HG02981 (cell line): ENCODE data around the gene MAP3K9.

Experiments
- ATAC-seq: cut with Tn5 transposase; IDR thresholded peaks from one replicate; pipeline ENCODE4 v1.9.1; 2021; ENCODE audit warnings: mild to moderate bottlenecking, moderate library complexity; ENCODE audit not compliant: unreplicated experiment

MAP3K9 gene

GRCh38 chr14:70821584-70822529 is 12.5 kb upstream of the MAP3K9 start:
- no peak for ATAC-seq

GRCh38 chr14:70816525-70816924 is 7.2 kb upstream of the MAP3K9 start:
- ATAC-seq = no peak

GRCh38 chr14:70814466-70814865 is 5.2 kb upstream of the MAP3K9 start:
- ATAC-seq = no peak

- ATAC-seq = no peak
These were observed 3.0 kb upstream of the MAP3K9 start for GRCh38 chr14:70812124-70812818.

GRCh38 chr14:70811578-70811977 is 2.3 kb upstream of the MAP3K9 start:
- no peak for ATAC-seq

- no peak for ATAC-seq
These were observed 1.7 kb upstream of the MAP3K9 start for GRCh38 chr14:70811050-70811449.

- ATAC-seq = no peak
These were observed 1.3 kb upstream of the MAP3K9 start for GRCh38 chr14:70810621-70811020.

- peak; percentile 7 for ATAC-seq
These were observed 693 bp downstream of the MAP3K9 start for GRCh38 chr14:70808416-70809224.

GRCh38 chr14:70807898-70808415 is 1.4 kb downstream of the MAP3K9 start:
- no peak for ATAC-seq

GRCh38 chr14:70804556-70805162 is 4.7 kb downstream of the MAP3K9 start:
- ATAC-seq = no peak

- ATAC-seq = peak; percentile 81
These were observed 5.7 kb downstream of the MAP3K9 start for GRCh38 chr14:70803321-70804310.

- ATAC-seq = no peak
These were observed 6.9 kb downstream of the MAP3K9 start for GRCh38 chr14:70802379-70802778.

GRCh38 chr14:70801836-70802235 is 7.5 kb downstream of the MAP3K9 start:
- no peak for ATAC-seq

GRCh38 chr14:70796551-70796950 is 12.8 kb downstream of the MAP3K9 start:
- no peak for ATAC-seq

- ATAC-seq = no peak
These were observed 15.0 kb downstream of the MAP3K9 start for GRCh38 chr14:70794294-70794693.

GRCh38 chr14:70793637-70794036 is 15.7 kb downstream of the MAP3K9 start:
- ATAC-seq = no peak

GRCh38 chr14:70792939-70793338 is 16.4 kb downstream of the MAP3K9 start:
- no peak for ATAC-seq

- no peak for ATAC-seq
These were observed 17.3 kb downstream of the MAP3K9 start for GRCh38 chr14:70791971-70792370.

- ATAC-seq = no peak
These were observed 19.4 kb downstream of the MAP3K9 start for GRCh38 chr14:70789961-70790360.
